GM23338 (cell line): ENCODE data around the gene TBC1D2B. TPM values are rescaled to one million over a fixed set of nuclear protein-coding genes. Genes with fewer than 3 reads are reported as not detected.

ENCODE experiments used
- ATAC-seq: fragments of 200-7000 bp; cut with Tn5 transposase; 3 replicates; pipeline ENCODE4 v1.9.1; 2020
- DNase-seq: peaks from one replicate; pipeline ENCODE4 v3.0.0-alpha.2; 2015; ENCODE audit warnings: low spot score
- H2AFZ ChIP-seq: fragments of 200-600 bp; sonication (generic); 2 replicates; pipeline ENCODE4 v1.8.0; 2016; ENCODE audit warnings: antibody characterized with exemption, mild to moderate bottlenecking, moderate library complexity
- H3F3A ChIP-seq: fragments of 200-600 bp; sonication (generic); replicated peaks from 2 replicates; pipeline ENCODE4 v1.8.0; 2017; ENCODE audit warnings: antibody characterized with exemption, mixed run types, low read depth
- H3K27ac ChIP-seq: fragments of 200-600 bp; sonication (generic); 2 replicates; pipeline ENCODE4 v1.6.1; 2016; ENCODE audit warnings: low read depth
- H3K27me3 ChIP-seq: fragments of 200-600 bp; sonication (generic); 2 replicates; pipeline ENCODE4 v1.8.0; 2016; ENCODE audit warnings: mild to moderate bottlenecking, mixed run types, moderate library complexity; ENCODE audit not compliant: insufficient read depth
- H3K36me3 ChIP-seq: fragments of 200-600 bp; sonication (generic); 2 replicates; pipeline ENCODE4 v1.8.0; 2016; ENCODE audit warnings: mild to moderate bottlenecking; ENCODE audit not compliant: insufficient read depth
- H3K4me1 ChIP-seq: fragments of 200-600 bp; sonication (generic); 2 replicates; pipeline ENCODE4 v1.8.0; 2016; ENCODE audit warnings: mild to moderate bottlenecking, moderate library complexity; ENCODE audit not compliant: insufficient read depth
- H3K4me2 ChIP-seq: fragments of 200-600 bp; sonication (generic); 2 replicates; pipeline ENCODE4 v1.7.1; 2017; ENCODE audit warnings: mixed run types
- H3K4me3 ChIP-seq: fragments of 200-600 bp; sonication (generic); 2 replicates; pipeline ENCODE4 v1.6.1; 2016; ENCODE audit warnings: mixed run types
- H3K79me2 ChIP-seq: fragments of 200-600 bp; sonication (generic); replicated peaks from 2 replicates; pipeline ENCODE4 v1.8.0; 2017; ENCODE audit warnings: mild to moderate bottlenecking; ENCODE audit not compliant: insufficient read depth
- H3K9me2 ChIP-seq: fragments of 200-600 bp; sonication (generic); 2 replicates; pipeline ENCODE4 v1.8.0; 2017; ENCODE audit not compliant: insufficient read depth
- H4K20me1 ChIP-seq: fragments of 200-600 bp; sonication (generic); replicated peaks from 2 replicates; pipeline ENCODE4 v1.8.0; 2017; ENCODE audit warnings: mild to moderate bottlenecking; ENCODE audit not compliant: insufficient read depth
- H3K27ac Mint-ChIP-seq: 2 replicates; pipeline ENCODE4 v1.8.0; 2020; ENCODE audit warnings: inconsistent platforms, mild to moderate bottlenecking, moderate library complexity, mixed read lengths
- H3K27me3 Mint-ChIP-seq: 3 replicates; pipeline ENCODE4 v1.8.0; 2022; ENCODE audit warnings: low read depth, mild to moderate bottlenecking, moderate library complexity, mixed read lengths, inconsistent platforms; ENCODE audit not compliant: insufficient read depth, poor library complexity
- H3K36me3 Mint-ChIP-seq: 3 replicates; pipeline ENCODE4 v1.8.0; 2021; ENCODE audit warnings: low read depth, mild to moderate bottlenecking, inconsistent platforms, moderate library complexity, mixed read lengths
- H3K4me1 Mint-ChIP-seq: 3 replicates; pipeline ENCODE4 v1.8.0; 2020; ENCODE audit warnings: mild to moderate bottlenecking, inconsistent platforms, mixed read lengths
- H3K4me3 Mint-ChIP-seq: 3 replicates; pipeline ENCODE4 v1.8.0; 2021; ENCODE audit warnings: moderate library complexity, mild to moderate bottlenecking, inconsistent platforms, mixed read lengths
- H3K9me3 Mint-ChIP-seq: 3 replicates; pipeline ENCODE4 v1.8.0; 2020; ENCODE audit warnings: moderate library complexity, mild to moderate bottlenecking, inconsistent platforms, mixed read lengths
- CTCF ChIP-seq, 2 experiments: fragments of 200-600 bp in 1 of 2; sonication (generic) in 1 of 2; conservative IDR thresholded peaks; 2 replicates each; pipeline versions ENCODE4 v1.5.1 to v1.6.1; 2016 to 2017; ENCODE audit warnings: antibody characterized with exemption in 2 of 2, low read depth in 2 of 2, mild to moderate bottlenecking in 2 of 2, moderate library complexity in 1 of 2
- ETS1 ChIP-seq: IDR thresholded peaks from 2 replicates; pipeline ENCODE4 v1.6.1; 2016; ENCODE audit warnings: antibody characterized with exemption
- EZH2 ChIP-seq: fragments of 200-600 bp; sonication (generic); IDR thresholded peaks from one replicate; pipeline ENCODE4 v1.8.0; 2017; ENCODE audit warnings: antibody characterized with exemption, mild to moderate bottlenecking, low read depth; ENCODE audit not compliant: unreplicated experiment
- EZH2phosphoT487 ChIP-seq: fragments of 200-600 bp; sonication (generic); IDR thresholded peaks from one replicate; pipeline ENCODE4 v1.8.1; 2018; ENCODE audit warnings: antibody characterized with exemption; ENCODE audit not compliant: unreplicated experiment
- NANOG ChIP-seq: IDR thresholded peaks from 2 replicates; pipeline ENCODE4 v1.6.1; 2016; ENCODE audit warnings: antibody characterized with exemption, borderline replicate concordance
- POLR2AphosphoS5 ChIP-seq: IDR thresholded peaks from 2 replicates; pipeline ENCODE4 v1.6.1; 2016; ENCODE audit warnings: antibody characterized with exemption, low read depth
- STAT1 ChIP-seq: IDR thresholded peaks from one replicate; pipeline ENCODE4 v1.6.1; 2016; ENCODE audit warnings: antibody characterized with exemption; ENCODE audit not compliant: unreplicated experiment
- ZNF114 ChIP-seq: fragments of 250-450 bp; sonication (Bioruptor Pico); IDR thresholded peaks from 2 replicates; pipeline ENCODE4 v1.5.0; 2020; ENCODE audit warnings: mild to moderate bottlenecking, moderate library complexity
- ZNF331 ChIP-seq: fragments of 250-450 bp; sonication (Bioruptor Pico); IDR thresholded peaks from 2 replicates; pipeline ENCODE4 v1.5.0; 2020; ENCODE audit warnings: low read depth, mild to moderate bottlenecking, moderate library complexity
- polyA plus RNA-seq: library from polyadenylated mRNA; unstranded; fragments of >200 nt; fragmentation: Nextera tagmentation; extraction: Ambion mirVana; gene quantifications from 2 replicates; pipeline ENCODE4 v1.2.1, GENCODE V29; 2016
- total RNA-seq: library from RNA; depleted of rRNA; stranded (reverse); fragments of >200 nt; shearing (Covaris generic); gene quantifications from 2 replicates; pipeline ENCODE4 v1.2.3, GENCODE V29; 2014
- TF ChIP-seq, protein P1 (sequence below): fragments of 250-450 bp; sonication (Bioruptor Pico); IDR thresholded peaks from 2 replicates; pipeline ENCODE4 v1.5.0; 2020; ENCODE audit warnings: mild to moderate bottlenecking, moderate library complexity
- TF ChIP-seq, protein P2 (sequence below): IDR thresholded peaks from one replicate; pipeline ENCODE4 v1.6.1; 2018; ENCODE audit warnings: antibody characterized with exemption; ENCODE audit not compliant: unreplicated experiment

Gene TBC1D2B
- total and polyA plus RNA-seq, 2 experiments from 2014 or later = 3.6 to 17.8 TPM

DNA sequence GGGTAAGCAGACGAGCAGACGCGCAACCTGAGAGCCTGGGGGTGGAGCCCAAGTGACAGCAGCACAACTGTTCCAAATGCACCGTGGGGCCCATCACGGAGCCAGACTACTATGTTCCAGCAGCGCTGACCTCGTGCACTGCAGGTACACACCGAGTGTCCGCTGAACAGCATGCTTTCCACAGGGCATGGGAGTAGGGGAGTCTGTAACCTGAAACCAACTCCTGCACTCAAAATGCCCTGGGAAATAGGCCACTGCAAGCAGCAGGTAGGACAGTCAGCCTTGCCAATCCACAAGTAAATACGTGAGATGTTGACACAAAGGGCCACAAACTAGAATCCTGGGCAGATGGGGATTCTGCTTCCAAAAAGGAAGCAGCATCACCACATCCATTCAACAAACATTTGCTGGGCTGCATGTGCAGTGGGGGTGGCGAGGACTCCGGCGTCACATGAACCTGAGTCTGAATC is 73.9 kb downstream of the TBC1D2B start (continued):
- TF ChIP-seq, protein P1, sequence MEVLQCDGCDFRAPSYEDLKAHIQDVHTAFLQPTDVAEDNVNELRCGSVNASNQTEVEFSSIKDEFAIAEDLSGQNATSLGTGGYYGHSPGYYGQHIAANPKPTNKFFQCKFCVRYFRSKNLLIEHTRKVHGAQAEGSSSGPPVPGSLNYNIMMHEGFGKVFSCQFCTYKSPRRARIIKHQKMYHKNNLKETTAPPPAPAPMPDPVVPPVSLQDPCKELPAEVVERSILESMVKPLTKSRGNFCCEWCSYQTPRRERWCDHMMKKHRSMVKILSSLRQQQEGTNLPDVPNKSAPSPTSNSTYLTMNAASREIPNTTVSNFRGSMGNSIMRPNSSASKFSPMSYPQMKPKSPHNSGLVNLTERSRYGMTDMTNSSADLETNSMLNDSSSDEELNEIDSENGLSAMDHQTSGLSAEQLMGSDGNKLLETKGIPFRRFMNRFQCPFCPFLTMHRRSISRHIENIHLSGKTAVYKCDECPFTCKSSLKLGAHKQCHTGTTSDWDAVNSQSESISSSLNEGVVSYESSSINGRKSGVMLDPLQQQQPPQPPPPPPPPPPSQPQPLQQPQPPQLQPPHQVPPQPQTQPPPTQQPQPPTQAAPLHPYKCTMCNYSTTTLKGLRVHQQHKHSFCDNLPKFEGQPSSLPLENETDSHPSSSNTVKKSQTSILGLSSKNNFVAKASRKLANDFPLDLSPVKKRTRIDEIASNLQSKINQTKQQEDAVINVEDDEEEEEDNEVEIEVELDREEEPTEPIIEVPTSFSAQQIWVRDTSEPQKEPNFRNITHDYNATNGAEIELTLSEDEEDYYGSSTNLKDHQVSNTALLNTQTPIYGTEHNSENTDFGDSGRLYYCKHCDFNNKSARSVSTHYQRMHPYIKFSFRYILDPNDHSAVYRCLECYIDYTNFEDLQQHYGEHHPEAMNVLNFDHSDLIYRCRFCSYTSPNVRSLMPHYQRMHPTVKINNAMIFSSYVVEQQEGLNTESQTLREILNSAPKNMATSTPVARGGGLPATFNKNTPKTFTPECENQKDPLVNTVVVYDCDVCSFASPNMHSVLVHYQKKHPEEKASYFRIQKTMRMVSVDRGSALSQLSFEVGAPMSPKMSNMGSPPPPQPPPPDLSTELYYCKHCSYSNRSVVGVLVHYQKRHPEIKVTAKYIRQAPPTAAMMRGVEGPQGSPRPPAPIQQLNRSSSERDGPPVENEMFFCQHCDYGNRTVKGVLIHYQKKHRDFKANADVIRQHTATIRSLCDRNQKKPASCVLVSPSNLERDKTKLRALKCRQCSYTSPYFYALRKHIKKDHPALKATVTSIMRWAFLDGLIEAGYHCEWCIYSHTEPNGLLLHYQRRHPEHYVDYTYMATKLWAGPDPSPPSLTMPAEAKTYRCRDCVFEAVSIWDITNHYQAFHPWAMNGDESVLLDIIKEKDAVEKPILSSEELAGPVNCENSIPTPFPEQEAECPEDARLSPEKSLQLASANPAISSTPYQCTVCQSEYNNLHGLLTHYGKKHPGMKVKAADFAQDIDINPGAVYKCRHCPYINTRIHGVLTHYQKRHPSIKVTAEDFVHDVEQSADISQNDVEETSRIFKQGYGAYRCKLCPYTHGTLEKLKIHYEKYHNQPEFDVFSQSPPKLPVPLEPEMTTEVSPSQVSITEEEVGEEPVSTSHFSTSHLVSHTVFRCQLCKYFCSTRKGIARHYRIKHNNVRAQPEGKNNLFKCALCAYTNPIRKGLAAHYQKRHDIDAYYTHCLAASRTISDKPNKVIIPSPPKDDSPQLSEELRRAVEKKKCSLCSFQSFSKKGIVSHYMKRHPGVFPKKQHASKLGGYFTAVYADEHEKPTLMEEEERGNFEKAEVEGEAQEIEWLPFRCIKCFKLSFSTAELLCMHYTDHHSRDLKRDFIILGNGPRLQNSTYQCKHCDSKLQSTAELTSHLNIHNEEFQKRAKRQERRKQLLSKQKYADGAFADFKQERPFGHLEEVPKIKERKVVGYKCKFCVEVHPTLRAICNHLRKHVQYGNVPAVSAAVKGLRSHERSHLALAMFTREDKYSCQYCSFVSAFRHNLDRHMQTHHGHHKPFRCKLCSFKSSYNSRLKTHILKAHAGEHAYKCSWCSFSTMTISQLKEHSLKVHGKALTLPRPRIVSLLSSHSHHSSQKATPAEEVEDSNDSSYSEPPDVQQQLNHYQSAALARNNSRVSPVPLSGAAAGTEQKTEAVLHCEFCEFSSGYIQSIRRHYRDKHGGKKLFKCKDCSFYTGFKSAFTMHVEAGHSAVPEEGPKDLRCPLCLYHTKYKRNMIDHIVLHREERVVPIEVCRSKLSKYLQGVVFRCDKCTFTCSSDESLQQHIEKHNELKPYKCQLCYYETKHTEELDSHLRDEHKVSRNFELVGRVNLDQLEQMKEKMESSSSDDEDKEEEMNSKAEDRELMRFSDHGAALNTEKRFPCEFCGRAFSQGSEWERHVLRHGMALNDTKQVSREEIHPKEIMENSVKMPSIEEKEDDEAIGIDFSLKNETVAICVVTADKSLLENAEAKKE = no peak
- TF ChIP-seq EZH2phosphoT487 = no peak
- no peak for TF ChIP-seq ZNF114 (CRISPR knock-in tag)
- no peak for TF ChIP-seq NANOG
- no peak for TF ChIP-seq ZNF331 (CRISPR knock-in tag)
- no peak for TF ChIP-seq EZH2
- TF ChIP-seq POLR2AphosphoS5 = no peak

DNA sequence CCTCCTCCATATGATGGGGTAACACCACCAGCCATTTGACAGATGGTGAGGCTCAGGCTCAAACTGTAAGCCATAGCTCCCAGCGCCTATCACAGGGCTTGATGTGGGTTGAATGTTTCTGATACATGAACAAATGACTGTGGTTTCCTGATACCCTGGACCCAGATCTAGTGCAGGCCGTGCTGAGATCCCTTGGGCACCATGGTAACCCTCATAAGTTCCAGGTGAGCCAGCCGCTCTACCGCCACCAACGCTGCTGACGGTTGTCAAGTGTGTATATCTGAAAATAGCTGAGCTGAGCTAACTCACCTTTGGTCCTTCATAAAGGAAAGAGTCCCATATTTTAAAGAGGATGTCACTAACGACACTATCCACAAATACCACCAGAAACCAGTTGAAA is 74.5 kb downstream of the TBC1D2B start:
- no peak overlapping the region for H2AFZ ChIP-seq
- H3K36me3 ChIP-seq = peaks cover 4% of the 10 kb centered on the region; the same call in 1 of the 2 replicates
- no peak overlapping the region for H3K4me3 ChIP-seq
- no peak for TF ChIP-seq CTCF (conservative IDR thresholded peaks at IDR 0.05; ENCODE audit: low read depth in 2 of 2)
- no peak for TF ChIP-seq STAT1
- no peak for TF ChIP-seq ETS1
- TF ChIP-seq, protein P2, sequence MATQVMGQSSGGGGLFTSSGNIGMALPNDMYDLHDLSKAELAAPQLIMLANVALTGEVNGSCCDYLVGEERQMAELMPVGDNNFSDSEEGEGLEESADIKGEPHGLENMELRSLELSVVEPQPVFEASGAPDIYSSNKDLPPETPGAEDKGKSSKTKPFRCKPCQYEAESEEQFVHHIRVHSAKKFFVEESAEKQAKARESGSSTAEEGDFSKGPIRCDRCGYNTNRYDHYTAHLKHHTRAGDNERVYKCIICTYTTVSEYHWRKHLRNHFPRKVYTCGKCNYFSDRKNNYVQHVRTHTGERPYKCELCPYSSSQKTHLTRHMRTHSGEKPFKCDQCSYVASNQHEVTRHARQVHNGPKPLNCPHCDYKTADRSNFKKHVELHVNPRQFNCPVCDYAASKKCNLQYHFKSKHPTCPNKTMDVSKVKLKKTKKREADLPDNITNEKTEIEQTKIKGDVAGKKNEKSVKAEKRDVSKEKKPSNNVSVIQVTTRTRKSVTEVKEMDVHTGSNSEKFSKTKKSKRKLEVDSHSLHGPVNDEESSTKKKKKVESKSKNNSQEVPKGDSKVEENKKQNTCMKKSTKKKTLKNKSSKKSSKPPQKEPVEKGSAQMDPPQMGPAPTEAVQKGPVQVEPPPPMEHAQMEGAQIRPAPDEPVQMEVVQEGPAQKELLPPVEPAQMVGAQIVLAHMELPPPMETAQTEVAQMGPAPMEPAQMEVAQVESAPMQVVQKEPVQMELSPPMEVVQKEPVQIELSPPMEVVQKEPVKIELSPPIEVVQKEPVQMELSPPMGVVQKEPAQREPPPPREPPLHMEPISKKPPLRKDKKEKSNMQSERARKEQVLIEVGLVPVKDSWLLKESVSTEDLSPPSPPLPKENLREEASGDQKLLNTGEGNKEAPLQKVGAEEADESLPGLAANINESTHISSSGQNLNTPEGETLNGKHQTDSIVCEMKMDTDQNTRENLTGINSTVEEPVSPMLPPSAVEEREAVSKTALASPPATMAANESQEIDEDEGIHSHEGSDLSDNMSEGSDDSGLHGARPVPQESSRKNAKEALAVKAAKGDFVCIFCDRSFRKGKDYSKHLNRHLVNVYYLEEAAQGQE = no peak
- TF ChIP-seq ZNF331 (CRISPR knock-in tag) = no peak
- TF ChIP-seq ZNF114 (CRISPR knock-in tag) = no peak
- TF ChIP-seq NANOG = no peak
- TF ChIP-seq POLR2AphosphoS5 = no peak
- H3K9me2 ChIP-seq = no peaks in the 10 kb centered on the region
- peaks cover 15% of the 10 kb centered on the region for H3K4me1 Mint-ChIP-seq
- no peak overlapping the region for H3K27ac ChIP-seq
- no peaks in the 10 kb centered on the region for H3K9me3 Mint-ChIP-seq
- no peaks in the 10 kb centered on the region for H3F3A ChIP-seq
- H3K27me3 Mint-ChIP-seq = peaks cover 5% of the 10 kb centered on the region
- peaks cover 12% of the 10 kb centered on the region for H3K36me3 Mint-ChIP-seq
- ATAC-seq (no peak), DNase-seq (no peak)
- no peaks in the 10 kb centered on the region for H3K27me3 ChIP-seq
- no peaks in the 10 kb centered on the region for H3K79me2 ChIP-seq
- H3K27ac Mint-ChIP-seq = no peak overlapping the region
- no peaks in the 10 kb centered on the region for H4K20me1 ChIP-seq
- H3K4me1 ChIP-seq = 0 out of 2 replicates have a peak, but pooled peaks cover 6% of the 10 kb centered on the region
- H3K4me2 ChIP-seq = no peak overlapping the region
- H3K4me3 Mint-ChIP-seq = no peak overlapping the region
